HG03025 (cell line): Measurements from ENCODE around the gene LARGE1.

ENCODE experiments used
- ATAC-seq: cut with Tn5 transposase; IDR thresholded peaks from one replicate; pipeline ENCODE4 v1.9.1; 2021; ENCODE audit warnings: mild to moderate bottlenecking, moderate library complexity; ENCODE audit not compliant: unreplicated experiment, low FRiP score

LARGE1 gene

DNA sequence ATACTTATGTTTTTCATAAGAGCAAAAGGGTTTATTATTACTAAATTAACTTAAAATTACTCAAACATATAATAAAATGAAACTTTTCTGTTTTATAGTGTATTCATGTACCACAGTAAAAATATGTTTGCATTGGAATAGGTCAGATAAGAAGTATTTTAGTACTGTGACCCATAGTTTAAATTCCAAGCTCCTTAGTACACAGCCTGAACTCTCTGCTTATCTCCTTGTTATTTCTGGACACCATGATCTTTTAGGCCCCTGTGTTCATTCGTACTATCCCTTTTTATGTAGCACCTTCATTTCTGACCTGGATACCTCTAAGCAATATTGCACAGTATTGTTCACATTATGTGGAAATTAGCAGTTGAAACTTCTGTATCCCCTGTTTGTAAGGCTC lies 565.3 kb downstream of the LARGE1 start:
- no peak for ATAC-seq

DNA sequence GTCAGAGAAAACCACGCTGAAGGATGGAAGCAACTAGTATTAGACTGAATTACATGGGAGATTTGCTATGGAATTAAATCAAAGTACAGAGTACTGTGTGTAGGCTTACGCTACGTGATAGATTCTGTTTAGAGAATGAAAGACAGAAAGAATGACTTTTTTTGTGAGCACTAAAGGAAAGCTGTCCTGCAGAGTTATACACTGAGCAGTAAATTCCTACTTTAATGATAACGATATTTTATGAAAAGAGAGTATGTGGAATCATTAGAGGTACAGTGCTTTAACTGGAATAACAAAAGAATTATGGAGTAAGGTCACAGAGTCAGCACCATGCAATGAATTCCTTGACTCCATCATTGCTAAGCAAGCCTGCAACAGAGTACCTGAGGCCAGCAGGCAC lies 566.8 kb downstream of the LARGE1 start:
- no peak for ATAC-seq

DNA sequence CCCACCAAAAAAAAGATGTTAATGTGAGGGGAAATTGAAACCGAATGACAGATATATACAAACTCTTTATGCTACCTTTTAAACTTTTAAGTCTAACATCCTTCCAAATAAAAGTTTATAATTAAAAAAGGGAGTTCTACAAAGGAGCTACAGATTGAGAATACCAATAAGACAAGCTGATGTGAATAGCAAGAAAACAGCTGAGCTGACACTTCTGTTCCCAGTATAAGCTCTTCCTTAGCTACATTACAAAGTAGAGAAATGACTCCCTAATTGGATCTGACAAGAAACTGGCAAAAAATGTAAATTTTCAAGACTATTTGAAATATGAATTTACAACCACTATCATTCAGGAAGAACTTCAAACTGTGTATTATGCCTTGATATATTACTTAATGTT lies 567.5 kb downstream of the LARGE1 start:
- no peak for ATAC-seq

DNA sequence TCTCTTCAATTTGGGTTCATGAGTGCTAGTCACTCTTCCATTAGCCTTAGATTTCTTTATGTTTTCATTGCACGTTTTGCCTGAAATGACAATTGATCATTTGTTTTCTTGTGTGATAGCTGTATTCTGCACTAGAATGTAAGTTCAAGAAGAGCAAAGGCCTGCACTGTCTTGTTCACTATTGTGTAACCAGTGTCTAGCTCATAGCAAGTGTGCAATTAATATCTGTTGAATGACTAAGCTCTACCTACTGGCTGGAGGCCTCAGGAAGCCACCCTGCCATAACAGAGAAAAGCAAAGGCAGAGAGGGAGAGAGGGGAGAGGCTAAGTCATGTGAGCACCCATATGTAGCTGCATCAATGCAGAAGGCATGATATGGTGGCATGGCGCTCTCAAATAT lies 569.3 kb downstream of the LARGE1 start:
- ATAC-seq = no peak

DNA sequence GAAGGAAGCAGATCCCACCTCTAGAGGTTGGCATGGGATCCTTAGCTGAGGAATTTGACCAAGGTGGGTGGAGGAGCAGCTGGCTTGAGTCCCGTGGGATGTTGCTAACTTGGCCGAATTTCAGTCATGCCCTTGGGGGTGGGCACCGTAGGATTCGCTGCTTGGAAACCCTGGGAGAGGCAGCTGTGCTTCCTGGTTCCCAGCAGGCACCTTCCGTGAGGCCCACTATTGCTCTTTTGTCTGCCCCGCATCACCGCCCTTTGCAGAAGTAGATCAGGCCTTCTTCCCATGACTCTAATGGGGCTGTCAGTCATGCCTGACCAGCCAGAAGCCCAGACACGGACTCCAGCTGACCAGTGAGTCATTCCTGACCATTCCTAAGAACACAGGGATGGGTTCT lies 569.8 kb downstream of the LARGE1 start:
- ATAC-seq = no peak

DNA sequence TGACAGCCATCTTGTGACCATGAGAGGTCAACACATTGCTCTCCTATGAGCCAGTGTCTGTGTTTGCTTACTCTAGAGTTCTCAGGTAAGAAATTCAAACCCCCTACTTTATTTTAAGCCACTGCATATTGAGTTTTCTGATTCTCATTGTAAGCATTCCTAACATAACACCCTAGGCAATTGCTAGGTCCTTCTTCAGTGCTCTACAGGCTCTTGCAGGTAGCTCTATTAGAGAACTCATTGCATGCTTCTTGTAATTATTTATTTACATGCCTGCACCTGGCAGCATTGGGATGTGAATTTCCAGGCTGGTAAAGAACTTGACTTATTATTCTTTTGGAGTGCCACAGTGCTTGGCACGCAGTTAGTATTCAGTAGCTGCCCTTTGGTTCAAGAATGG lies 573.3 kb downstream of the LARGE1 start:
- no peak for ATAC-seq

DNA sequence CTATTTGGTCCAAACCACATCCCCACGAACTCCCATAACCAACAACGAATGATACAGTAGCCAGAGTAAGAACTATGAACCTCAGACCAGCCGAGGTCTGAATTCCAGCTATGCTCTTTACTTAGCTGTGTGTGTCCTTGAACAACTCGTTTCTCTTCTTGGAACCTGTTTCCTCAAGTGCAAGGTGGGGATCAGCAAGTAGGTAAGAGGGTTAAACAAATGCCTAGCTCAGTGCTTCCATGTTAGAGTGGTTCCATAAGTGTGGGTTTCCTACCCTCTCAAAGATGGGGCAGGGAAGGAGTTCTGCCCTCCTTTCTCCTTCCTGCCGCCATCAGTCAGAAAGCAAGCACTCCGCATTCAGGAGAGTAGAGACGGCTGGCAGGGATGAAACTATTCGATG lies 578.7 kb downstream of the LARGE1 start:
- no peak for ATAC-seq

DNA sequence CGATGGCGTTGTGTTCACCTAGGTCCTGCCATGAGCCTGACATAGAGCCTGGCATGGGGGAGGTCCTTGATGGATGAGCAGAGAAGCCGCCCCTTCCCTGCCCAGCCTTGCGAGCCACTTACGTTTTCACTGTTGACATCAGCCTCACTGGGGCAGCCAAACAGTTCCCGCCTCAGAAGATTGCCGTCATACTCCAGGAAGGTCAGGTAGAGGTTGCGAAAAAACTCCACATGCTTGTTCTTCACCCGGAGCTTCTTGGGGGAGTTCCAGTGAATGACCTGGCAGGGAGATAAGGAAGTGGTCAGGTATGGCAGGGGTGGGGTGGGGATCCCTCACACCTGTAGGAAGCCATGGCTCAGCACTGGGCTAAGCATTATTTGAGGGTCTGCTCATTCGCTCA lies 582.8 kb downstream of the LARGE1 start:
- ATAC-seq = no peak

DNA sequence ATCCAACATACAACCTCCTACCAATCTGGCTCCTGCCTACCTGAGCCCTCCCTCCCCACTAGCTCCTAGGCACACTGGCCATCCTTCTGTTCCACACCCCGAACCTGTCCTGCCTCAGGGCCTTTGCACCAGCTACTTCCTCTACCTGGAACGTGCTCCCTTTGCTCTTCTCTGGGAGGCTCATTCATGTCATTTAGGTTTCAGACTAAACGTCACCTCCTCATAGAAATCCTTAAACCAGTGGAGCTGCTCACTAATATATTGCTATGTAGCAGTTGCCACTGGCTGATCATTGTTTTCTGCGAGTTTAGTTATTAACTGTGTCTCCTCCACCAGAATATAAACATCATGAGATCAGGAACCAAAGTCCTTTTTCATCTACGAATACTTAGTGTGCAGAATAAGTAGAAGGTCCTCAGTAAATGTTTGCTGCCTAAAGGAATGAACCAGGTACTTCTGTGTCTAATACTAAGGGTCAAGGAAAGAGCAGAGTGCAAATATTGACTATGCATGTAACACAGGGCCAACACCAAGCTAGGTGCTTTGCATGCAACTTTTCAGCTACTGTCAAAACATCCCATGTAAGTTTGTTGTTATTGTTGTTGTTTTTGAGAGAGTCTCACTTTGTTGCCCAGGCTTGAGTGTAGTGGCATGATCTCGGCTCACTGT lies 584.5 kb downstream of the LARGE1 start:
- ATAC-seq = no peak

DNA sequence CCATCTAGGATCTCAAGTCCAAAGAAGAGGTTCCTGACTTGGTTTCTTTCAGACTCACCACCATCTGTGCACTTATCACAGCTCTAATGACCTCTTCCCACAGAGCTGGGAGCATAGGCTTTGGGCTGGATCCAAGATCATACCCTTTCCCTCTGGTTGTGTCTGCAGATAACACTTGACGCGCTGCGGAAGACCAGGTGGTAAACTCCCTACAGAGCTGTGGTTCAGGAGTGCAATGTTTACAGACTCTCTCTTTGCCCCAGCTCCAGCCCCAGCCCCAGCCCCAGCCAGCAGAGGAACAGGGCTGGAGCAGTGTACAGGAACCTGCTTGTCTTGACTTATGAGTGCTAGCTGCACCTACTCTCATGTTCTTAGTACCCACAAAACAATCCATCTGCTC lies 587.7 kb downstream of the LARGE1 start:
- ATAC-seq = no peak

DNA sequence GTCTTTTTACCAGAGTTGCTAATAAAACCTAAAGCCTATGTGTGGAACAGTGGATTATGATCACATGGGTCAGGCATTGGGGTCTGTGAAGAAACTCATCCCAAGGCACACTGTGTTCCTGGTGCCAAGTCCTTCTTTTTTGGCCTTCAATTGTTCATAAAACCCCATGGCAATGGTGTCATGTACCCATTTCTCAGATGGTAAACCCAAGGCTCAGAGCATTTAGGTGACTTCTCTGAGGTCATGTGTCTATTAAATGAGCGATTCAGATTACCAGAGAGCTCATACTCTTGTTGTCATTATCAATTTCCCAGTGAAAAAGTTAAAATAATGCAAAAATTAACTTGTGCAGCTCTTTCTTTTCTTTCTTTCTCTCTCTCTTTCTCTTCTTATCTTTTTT lies 589.3 kb downstream of the LARGE1 start:
- ATAC-seq = no peak

DNA sequence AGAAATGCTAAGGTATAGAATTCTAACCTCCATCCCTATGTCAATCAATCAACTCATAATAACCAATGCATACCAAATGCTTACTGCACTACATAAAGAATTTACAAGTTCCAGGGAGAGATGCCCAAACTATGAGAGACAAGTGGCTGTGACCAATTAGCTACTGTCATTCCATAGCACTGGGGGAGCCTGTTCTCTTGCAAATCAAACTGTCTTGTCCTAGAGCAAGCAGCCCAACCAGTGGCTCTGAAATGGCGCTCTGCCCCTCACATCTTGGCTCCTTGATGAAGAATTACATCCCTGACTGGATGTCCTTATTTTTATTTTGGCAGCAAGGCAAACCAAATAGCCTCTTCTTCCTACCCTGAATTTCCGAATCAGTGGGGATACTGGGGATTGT lies 589.7 kb downstream of the LARGE1 start:
- ATAC-seq = no peak

DNA sequence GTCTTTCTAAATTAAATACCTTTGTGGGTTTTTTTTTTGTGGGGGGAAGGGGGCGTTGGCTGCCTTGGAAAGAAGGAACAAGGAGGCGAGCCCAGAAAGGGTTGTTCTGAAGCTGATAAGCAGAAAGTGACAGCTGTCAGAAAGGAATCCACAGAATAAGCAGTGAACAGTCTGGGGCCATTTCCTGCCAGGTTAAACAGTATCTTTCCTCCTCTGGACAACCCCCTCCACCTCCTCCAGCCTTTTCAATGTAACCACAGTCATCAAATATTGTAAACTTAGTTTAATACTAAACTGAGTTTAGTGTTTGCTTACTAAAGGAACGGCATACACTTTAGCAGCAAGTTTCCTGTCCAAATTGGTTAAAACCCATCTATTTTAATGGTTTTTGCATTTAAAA lies 590.9 kb downstream of the LARGE1 start:
- no peak for ATAC-seq

DNA sequence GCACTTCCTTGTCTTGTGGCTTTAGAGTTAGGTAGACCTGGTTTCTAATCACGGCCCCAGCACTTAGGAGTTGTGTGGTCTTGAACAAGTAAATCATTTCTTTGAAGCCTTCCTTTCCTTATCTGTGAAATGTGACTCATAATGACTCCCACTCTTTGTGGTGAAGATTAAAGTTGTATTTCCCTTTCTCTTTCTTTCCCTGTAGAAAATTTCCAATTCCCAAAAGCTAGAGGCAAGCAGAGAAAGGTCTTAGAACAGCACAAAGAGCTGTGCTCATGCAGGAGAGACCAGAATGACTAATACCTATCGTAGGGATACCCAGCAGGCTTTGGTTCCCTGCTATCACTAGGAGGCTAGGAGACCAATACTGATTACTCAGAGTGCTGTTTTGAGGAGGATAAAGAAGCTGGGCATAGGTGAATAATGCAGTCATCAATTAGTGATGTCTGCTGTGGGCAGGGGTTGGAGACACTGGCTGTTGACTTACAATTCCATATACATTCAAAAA lies 591.4 kb downstream of the LARGE1 start:
- no peak for ATAC-seq

DNA sequence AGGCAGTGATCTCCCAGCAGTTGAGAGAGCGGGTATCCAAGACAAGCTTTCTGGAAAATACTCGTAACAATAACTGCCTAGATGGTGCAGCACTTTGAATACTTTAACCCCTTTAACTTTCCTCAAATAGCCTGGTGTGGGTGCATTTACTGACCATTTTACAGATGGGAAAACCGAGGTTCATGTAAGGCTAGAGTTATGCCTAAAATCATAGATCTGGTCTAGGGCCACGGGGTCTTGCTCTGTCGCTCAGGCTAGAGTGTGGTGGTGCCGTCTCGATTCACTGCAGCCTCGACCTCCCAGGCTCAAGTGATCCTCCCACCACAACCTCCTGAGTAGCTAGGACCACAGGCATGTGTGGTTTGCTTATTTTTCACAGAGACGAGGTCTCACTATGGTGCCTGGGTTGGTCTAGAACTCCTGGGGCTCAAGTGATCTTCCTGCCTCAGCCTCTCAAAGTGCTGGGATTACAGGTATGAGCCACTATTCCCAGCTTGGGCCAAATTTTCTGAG lies 592.9 kb downstream of the LARGE1 start:
- no peak for ATAC-seq

DNA sequence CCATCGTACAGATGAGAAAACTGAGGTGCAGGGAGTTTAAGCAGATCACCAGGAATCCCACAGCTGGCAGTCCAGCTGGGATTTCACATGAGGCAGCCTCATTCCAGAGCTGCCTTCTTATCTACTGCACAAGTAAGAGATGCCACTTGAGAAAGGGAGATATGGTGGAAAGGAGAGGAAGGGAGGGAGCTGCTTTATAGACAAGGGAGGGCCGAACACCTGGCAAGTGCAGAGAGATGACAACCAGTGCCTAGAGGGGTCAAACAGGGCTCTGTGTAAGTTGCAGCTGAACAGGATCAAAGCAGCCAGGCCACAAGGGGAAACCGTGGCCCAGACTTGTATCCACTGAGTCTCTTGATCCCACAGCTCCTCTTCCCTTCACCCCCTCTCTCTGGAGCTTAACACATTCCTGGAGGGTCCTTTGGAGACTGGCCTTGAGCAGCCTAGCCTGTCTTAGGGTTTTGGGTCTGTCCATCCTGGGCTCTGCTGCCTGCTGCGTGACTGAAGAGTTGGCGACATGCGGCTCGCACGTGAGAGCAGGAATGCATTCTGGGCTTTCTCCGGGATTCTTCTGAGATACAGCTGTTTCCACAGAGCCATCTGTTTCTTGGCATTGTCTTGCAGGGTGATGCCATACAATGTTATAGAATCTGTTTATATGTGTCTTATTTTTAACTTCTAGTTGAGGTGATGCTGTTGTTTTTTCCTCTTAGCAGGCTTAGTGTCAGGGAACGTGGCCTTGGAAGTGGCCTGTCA lies 593.6 kb downstream of the LARGE1 start:
- no peak for ATAC-seq

DNA sequence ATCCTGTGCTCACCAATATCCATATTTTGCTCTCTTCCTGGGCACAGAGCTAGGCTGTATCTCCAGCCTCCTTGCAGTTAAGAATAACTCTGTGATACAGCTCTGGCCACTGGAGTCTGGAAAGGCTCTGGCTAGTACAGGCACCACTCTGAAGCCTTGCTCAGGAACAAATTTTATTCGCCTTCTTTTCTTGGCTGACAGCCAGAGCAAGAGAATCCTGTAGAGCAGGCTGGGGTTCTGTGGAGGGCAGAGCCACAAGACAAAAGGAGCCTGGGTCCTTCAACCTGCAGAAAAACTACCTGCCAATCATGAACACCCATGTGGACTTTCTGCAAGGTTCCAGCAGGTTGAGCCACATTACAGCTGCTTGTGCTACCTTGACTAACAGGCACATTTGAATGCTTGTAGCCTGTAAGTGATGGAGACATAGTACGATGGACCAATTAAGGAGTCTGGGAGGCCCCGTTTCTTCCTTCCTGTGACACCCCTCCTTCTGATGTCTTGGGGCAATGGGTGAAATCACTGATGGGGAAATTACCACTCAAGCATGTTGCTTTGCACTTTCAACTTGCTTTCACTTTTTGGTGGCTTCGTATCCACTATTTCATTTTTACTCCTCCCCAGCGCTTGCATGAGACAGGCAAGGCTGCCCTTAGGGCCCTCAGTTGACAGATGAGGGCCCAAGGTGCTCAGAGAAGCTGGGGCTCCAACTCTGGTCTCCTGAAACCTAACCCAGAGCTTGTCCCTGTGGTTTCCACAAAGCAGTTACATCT lies 594.9 kb downstream of the LARGE1 start:
- no peak for ATAC-seq

DNA sequence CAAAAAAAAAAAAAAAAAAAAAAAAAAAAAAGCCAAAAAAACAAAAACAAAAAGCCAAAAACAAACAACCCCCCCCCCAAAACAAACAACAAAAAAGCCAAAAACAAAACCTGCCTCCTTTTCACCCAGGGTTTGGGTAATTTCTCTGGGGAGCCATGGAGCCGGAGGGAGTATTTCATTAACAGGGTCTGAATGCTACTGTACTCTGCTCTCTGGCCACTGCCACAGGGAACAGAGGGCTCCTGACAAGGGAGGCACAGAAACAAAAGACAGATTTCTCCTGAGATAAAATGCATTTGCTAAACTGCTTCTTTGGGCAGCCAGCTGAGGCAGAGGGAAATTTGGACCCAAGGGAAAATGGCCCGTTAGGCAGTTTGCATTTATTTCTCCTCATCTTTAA lies 596.0 kb downstream of the LARGE1 start:
- no peak for ATAC-seq

DNA sequence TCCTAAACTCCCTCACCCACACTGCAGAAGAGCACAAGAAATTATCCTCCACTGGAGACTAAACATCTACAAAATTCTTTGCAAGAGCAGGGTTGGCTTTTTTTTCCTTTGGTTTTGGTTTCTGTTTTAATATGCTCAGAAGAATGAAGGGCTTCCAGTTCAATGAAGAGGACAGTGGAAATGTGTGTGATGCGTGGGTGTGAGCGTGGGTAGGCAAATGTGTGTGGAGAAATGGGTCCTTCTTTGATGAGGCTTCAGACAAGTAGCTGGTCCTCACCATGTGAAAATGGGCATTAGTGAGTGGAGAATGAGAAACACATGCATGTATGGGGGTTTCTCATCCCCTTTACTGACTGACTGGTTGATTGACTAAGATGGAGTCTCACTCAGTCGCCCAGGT lies 598.8 kb downstream of the LARGE1 start:
- ATAC-seq = no peak

DNA sequence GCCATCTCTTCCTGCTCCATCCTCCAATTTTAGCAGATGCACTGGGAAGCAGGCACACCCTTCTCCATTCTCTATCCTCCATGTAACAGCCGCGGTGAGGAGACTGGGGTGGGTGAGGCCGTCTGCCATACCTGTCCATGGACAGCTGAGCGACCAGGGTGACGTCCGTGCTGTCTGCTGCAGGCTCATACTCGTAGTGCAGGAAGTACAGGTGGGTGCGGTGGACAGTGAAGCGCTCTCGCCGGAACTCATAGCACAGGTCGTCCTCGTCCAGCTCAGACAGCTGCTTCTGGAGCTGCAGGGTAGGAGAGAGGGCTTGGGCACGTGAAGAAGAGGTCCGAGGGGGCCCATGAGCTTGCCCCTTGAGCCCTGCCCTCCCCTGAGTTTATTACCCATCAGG lies 604.3 kb downstream of the LARGE1 start:
- ATAC-seq = no peak

DNA sequence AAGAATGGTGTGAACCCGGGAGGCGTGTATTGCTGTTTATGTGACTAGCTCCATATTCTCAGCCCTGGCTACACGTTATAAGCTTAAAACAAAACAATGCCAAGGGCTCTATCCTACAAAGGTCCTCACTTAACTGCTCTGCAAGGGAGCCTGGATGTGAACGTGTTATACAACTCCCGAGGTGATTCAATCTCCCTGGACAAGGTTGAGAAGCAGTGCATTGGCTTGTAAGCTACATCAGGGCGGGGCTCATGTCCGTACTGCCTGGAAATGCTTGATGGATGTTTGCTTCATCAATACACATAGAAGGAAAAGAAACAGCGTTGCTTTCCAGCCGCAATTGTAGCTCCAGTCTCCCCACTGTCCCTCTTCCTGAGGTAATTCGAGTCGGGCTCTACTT lies 605.2 kb downstream of the LARGE1 start:
- ATAC-seq = no peak
